DOHH2 (cell line): ENCODE measurements around the gene PCK2.

Experiments
- CTCF ChIP-seq: fragments of 200-600 bp; sonication (generic); IDR thresholded peaks from one replicate; pipeline ENCODE4 v1.5.1; 2014; ENCODE audit warnings: antibody characterized with exemption, mild to moderate bottlenecking, low read depth, low read length; ENCODE audit not compliant: poor library complexity, severe bottlenecking
- EZH2phosphoT487 ChIP-seq: fragments of 200-600 bp; sonication (generic); IDR thresholded peaks from 2 replicates; pipeline ENCODE4 v1.6.1; 2017; ENCODE audit warnings: borderline replicate concordance, mild to moderate bottlenecking, antibody characterized with exemption, low read length, moderate library complexity, mixed read lengths

GRCh38 chr14:24086193-24086955, 7.7 kb upstream of the PCK2 start:
- TF ChIP-seq CTCF (no peak), EZH2phosphoT487 (no peak)
